HepG2 (cell line): ENCODE results near the gene METTL1. TPM values are rescaled to one million over a fixed set of nuclear protein-coding genes. Genes with fewer than 3 reads are reported as not detected.
A peak's percentile ranks its signal among the peaks of the same experiment; 100 is the strongest.

Source experiments
- EHMT2 ChIP-seq: fragments of 200-600 bp; sonication (generic); IDR thresholded peaks from 2 replicates; pipeline ENCODE4 v1.7.0; 2017; ENCODE audit warnings: antibody characterized with exemption, low read depth, low read length, borderline replicate concordance
- FOSL1 ChIP-seq: sonication (generic); formaldehyde crosslinking; IDR thresholded peaks from 2 replicates; pipeline ENCODE4 v1.9.0; 2021; ENCODE audit warnings: missing genetic modification reagents, borderline replicate concordance
- MAFG ChIP-seq: sonication (generic); formaldehyde crosslinking; IDR thresholded peaks from 2 replicates; pipeline ENCODE4 v1.5.1; 2020; ENCODE audit warnings: mild to moderate bottlenecking, missing genetic modification reagents
- MAFK ChIP-seq, 2 experiments: IDR thresholded peaks in 1 of 2; conservative IDR thresholded peaks in 1 of 2; 2 replicates each; pipeline ENCODE4 v1.6.1; 2011; ENCODE audit warnings: improper control_type of control experiment in 2 of 2, low read length in 2 of 2
- NFATC3 ChIP-seq: sonication (generic); formaldehyde crosslinking; IDR thresholded peaks from 2 replicates; pipeline ENCODE4 v1.5.1; 2020; ENCODE audit warnings: mild to moderate bottlenecking, missing genetic modification reagents
- NPAS2 ChIP-seq: sonication (generic); formaldehyde crosslinking; IDR thresholded peaks from 2 replicates; pipeline ENCODE4 v1.8.0; 2022; ENCODE audit warnings: mild to moderate bottlenecking, missing genetic modification reagents, borderline replicate concordance
- PAWR ChIP-seq: sonication (generic); formaldehyde crosslinking; IDR thresholded peaks from 2 replicates; pipeline ENCODE4 v1.4.0; 2020; ENCODE audit warnings: missing genetic modification reagents, mild to moderate bottlenecking, borderline replicate concordance
- ZNF251 ChIP-seq: sonication (generic); formaldehyde crosslinking; IDR thresholded peaks from 2 replicates; pipeline ENCODE4 v1.9.0; 2021; ENCODE audit warnings: mild to moderate bottlenecking, missing genetic modification reagents
- ZNF530 ChIP-seq: sonication (generic); formaldehyde crosslinking; IDR thresholded peaks from 2 replicates; pipeline ENCODE4 v1.5.0; 2020; ENCODE audit warnings: low read depth, mild to moderate bottlenecking, missing genetic modification reagents
- ZNF775 ChIP-seq: sonication (generic); formaldehyde crosslinking; IDR thresholded peaks from 2 replicates; pipeline ENCODE4 v1.4.0; 2020; ENCODE audit warnings: missing genetic modification reagents, mild to moderate bottlenecking, moderate library complexity, borderline replicate concordance
- ZNF777 ChIP-seq: sonication (generic); formaldehyde crosslinking; IDR thresholded peaks from 2 replicates; pipeline ENCODE4 v1.4.0; 2020; ENCODE audit warnings: missing genetic modification reagents
- polyA plus RNA-seq, 8 experiments: library from polyadenylated mRNA; depleted of rRNA in 3 of 8; stranded (reverse) in 7 of 8; unstranded in 1 of 8; fragments of >200 nt; fragmentation: Illumina TruSeq in 4 of 8; extraction: Trizol in 4 of 8; gene quantifications; 2 replicates each; pipeline versions ENCODE4 v1.2.1 to v1.2.3, GENCODE V29; 2011 to 2016; ENCODE audit warnings: low read depth in 4 of 8, missing spikeins in 1 of 8, mixed read lengths in 1 of 8; ENCODE audit not compliant: insufficient read depth in 1 of 8
- total RNA-seq, 5 experiments: library from RNA; depleted of rRNA; stranded (reverse); fragments of >200 nt; fragmentation: Illumina TruSeq; extraction: Trizol; gene quantifications; 2 replicates each; pipeline ENCODE4 v1.2.3, GENCODE V29; 2016; ENCODE audit warnings: low read depth in 1 of 5
- TF ChIP-seq, protein P1 (sequence below): sonication (generic); formaldehyde crosslinking; IDR thresholded peaks from 2 replicates; pipeline ENCODE4 v1.8.1; 2022; ENCODE audit warnings: low read depth, mild to moderate bottlenecking, missing genetic modification reagents
- TF ChIP-seq, protein P2 (sequence below): sonication (generic); formaldehyde crosslinking; IDR thresholded peaks from 2 replicates; pipeline ENCODE4 v1.8.1; 2023; ENCODE audit warnings: mild to moderate bottlenecking, missing genetic modification reagents
- TF ChIP-seq, protein P3 (sequence below): sonication (generic); formaldehyde crosslinking; IDR thresholded peaks from 2 replicates; pipeline ENCODE4 v1.4.0; 2020; ENCODE audit warnings: mild to moderate bottlenecking, missing genetic modification reagents
- TF ChIP-seq, protein P4 (sequence below): IDR thresholded peaks from 2 replicates; pipeline ENCODE4 v1.6.1; 2016; ENCODE audit warnings: control low read depth
- TF ChIP-seq, protein P5 (sequence below): sonication (generic); formaldehyde crosslinking; IDR thresholded peaks from 2 replicates; pipeline ENCODE4 v1.8.0; 2022; ENCODE audit warnings: mild to moderate bottlenecking, missing genetic modification reagents, moderate library complexity
- TF ChIP-seq, protein P6 (sequence below): IDR thresholded peaks from 2 replicates; pipeline ENCODE4 v1.6.1; 2012; ENCODE audit warnings: low read length, improper control_type of control experiment

Gene METTL1
- total and polyA plus RNA-seq, 2 of the 13 experiments (the other 11 are each of a cell fraction or from before 2014, with no cell fraction given) = 34.7 to 36.9 TPM

DNA sequence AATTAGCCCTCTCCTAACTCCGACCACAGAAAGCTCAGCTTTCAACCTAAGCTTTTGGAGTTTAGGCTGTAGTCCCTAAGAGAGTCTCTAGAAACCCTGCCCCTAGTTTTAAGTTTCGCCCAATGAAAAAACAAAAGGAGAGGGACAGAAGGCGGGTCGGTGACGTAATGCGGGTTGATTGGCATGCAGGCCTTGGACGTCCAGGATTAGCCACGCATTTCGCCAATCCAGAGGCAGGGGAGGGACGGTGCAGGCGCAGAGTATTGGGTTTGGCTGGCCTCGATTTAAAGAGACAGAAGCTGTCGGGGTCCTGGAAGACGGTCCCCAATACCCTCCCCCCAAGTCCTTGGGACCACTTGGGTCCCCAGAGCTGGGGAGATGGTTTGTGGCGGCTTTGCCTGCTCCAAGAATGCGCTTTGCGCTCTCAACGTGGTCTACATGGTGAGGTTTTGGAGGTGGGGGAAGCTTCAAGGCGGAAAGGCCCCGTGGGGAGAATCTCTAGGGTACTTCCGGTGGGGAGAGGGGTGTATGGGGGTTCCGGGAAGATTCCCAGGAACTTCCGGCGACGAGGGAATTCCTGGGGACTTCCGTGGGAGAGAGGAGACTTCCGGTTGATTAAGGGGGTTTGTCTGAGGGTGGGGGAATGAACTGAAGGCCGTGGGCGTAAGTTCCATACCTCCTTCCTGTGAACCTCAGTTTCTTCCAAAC lies 27.0 kb downstream of the METTL1 start, which contains the start of gene TSPAN31 (continued):
- TF ChIP-seq, protein P1, sequence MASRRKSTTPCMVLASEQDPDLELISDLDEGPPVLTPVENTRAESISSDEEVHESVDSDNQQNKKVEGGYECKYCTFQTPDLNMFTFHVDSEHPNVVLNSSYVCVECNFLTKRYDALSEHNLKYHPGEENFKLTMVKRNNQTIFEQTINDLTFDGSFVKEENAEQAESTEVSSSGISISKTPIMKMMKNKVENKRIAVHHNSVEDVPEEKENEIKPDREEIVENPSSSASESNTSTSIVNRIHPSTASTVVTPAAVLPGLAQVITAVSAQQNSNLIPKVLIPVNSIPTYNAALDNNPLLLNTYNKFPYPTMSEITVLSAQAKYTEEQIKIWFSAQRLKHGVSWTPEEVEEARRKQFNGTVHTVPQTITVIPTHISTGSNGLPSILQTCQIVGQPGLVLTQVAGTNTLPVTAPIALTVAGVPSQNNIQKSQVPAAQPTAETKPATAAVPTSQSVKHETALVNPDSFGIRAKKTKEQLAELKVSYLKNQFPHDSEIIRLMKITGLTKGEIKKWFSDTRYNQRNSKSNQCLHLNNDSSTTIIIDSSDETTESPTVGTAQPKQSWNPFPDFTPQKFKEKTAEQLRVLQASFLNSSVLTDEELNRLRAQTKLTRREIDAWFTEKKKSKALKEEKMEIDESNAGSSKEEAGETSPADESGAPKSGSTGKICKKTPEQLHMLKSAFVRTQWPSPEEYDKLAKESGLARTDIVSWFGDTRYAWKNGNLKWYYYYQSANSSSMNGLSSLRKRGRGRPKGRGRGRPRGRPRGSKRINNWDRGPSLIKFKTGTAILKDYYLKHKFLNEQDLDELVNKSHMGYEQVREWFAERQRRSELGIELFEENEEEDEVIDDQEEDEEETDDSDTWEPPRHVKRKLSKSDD (CRISPR knock-in tag) = no peak
- TF ChIP-seq NPAS2 (CRISPR knock-in tag) (no peak), MAFG (CRISPR knock-in tag) (no peak), MAFK (conservative IDR thresholded peaks at IDR 0.05 in 1 of 2, IDR thresholded peaks at IDR 0.05 in 1 of 2; ENCODE audit: low read length in 2 of 2) (no peak; a peak in 1 of 4 replicates), PAWR (CRISPR knock-in tag) (no peak), ZNF251 (CRISPR knock-in tag) (no peak), ZNF530 (no peak), FOSL1 (no peak), EHMT2 (no peak), ZNF775 (CRISPR knock-in tag) (no peak), ZNF777 (CRISPR knock-in tag) (no peak), NFATC3 (no peak)
- TF ChIP-seq, protein P2, sequence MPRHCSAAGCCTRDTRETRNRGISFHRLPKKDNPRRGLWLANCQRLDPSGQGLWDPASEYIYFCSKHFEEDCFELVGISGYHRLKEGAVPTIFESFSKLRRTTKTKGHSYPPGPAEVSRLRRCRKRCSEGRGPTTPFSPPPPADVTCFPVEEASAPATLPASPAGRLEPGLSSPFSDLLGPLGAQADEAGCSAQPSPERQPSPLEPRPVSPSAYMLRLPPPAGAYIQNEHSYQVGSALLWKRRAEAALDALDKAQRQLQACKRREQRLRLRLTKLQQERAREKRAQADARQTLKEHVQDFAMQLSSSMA = no peak
- TF ChIP-seq, protein P3, sequence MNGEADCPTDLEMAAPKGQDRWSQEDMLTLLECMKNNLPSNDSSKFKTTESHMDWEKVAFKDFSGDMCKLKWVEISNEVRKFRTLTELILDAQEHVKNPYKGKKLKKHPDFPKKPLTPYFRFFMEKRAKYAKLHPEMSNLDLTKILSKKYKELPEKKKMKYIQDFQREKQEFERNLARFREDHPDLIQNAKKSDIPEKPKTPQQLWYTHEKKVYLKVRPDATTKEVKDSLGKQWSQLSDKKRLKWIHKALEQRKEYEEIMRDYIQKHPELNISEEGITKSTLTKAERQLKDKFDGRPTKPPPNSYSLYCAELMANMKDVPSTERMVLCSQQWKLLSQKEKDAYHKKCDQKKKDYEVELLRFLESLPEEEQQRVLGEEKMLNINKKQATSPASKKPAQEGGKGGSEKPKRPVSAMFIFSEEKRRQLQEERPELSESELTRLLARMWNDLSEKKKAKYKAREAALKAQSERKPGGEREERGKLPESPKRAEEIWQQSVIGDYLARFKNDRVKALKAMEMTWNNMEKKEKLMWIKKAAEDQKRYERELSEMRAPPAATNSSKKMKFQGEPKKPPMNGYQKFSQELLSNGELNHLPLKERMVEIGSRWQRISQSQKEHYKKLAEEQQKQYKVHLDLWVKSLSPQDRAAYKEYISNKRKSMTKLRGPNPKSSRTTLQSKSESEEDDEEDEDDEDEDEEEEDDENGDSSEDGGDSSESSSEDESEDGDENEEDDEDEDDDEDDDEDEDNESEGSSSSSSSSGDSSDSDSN (CRISPR knock-in tag) = no peak; the same call in 1 of the 2 replicates
- TF ChIP-seq, protein P4, sequence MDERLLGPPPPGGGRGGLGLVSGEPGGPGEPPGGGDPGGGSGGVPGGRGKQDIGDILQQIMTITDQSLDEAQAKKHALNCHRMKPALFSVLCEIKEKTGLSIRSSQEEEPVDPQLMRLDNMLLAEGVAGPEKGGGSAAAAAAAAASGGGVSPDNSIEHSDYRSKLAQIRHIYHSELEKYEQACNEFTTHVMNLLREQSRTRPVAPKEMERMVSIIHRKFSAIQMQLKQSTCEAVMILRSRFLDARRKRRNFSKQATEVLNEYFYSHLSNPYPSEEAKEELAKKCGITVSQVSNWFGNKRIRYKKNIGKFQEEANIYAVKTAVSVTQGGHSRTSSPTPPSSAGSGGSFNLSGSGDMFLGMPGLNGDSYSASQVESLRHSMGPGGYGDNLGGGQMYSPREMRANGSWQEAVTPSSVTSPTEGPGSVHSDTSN (CRISPR knock-in tag) = peak; percentile 90
- TF ChIP-seq, protein P5, sequence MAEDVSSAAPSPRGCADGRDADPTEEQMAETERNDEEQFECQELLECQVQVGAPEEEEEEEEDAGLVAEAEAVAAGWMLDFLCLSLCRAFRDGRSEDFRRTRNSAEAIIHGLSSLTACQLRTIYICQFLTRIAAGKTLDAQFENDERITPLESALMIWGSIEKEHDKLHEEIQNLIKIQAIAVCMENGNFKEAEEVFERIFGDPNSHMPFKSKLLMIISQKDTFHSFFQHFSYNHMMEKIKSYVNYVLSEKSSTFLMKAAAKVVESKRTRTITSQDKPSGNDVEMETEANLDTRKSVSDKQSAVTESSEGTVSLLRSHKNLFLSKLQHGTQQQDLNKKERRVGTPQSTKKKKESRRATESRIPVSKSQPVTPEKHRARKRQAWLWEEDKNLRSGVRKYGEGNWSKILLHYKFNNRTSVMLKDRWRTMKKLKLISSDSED (CRISPR knock-in tag) = no peak
- TF ChIP-seq, protein P6, sequence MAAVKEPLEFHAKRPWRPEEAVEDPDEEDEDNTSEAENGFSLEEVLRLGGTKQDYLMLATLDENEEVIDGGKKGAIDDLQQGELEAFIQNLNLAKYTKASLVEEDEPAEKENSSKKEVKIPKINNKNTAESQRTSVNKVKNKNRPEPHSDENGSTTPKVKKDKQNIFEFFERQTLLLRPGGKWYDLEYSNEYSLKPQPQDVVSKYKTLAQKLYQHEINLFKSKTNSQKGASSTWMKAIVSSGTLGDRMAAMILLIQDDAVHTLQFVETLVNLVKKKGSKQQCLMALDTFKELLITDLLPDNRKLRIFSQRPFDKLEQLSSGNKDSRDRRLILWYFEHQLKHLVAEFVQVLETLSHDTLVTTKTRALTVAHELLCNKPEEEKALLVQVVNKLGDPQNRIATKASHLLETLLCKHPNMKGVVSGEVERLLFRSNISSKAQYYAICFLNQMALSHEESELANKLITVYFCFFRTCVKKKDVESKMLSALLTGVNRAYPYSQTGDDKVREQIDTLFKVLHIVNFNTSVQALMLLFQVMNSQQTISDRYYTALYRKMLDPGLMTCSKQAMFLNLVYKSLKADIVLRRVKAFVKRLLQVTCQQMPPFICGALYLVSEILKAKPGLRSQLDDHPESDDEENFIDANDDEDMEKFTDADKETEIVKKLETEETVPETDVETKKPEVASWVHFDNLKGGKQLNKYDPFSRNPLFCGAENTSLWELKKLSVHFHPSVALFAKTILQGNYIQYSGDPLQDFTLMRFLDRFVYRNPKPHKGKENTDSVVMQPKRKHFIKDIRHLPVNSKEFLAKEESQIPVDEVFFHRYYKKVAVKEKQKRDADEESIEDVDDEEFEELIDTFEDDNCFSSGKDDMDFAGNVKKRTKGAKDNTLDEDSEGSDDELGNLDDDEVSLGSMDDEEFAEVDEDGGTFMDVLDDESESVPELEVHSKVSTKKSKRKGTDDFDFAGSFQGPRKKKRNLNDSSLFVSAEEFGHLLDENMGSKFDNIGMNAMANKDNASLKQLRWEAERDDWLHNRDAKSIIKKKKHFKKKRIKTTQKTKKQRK = no peak
